HG03354 (cell line): ENCODE data around the gene LMBR1.
"Not testable (repeated sequence)": the region's sequence is repeated elsewhere in the genome, so short reads cannot be mapped to it uniquely, and the experiment has no call there.

Experiments
- ATAC-seq: cut with Tn5 transposase; IDR thresholded peaks from one replicate; pipeline ENCODE4 v1.9.1; 2021; ENCODE audit warnings: mild to moderate bottlenecking; ENCODE audit not compliant: unreplicated experiment, poor library complexity, severe bottlenecking

LMBR1 gene

DNA sequence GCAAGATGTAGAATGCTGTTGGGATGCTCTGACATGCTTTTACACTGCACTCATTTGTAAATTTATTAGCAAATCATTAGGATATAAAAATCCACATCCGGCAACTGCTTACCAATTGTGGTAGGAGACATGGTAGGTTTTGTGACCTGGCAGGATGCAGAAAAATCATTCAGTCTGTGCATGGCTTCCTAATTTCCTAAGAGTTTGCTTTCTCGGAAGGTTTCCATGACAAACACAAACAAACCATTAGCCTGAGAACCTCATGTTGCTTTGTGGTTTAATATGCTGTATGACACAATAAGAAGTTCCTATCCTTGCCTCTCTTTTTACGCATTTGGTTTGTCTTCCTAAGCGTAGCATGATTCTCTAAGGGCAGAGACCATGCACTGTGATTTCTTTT lies 14.7 kb upstream of the LMBR1 start:
- ATAC-seq, result no peak

DNA sequence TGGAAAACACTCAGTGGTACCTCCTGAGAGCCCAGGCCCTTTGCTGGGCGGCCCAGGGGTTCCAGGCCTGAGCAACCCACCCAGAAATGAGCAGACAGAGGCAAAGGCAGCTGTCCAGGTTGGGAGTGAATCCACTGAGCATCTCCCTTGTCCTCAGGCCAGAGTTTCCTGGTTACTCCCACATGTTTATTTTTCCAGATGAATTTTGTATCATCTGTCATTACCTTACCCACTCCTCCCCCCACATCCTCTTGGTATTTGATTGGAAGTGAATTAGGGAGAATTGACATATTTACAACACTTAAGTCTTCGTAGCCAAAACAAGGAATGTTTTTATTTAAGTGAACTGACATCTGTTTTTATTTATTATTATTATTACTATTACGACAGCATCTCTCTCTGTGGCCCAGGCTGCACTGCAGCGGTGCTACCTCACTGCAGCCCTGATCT lies 13.2 kb upstream of the LMBR1 start:
- no peak for ATAC-seq

DNA sequence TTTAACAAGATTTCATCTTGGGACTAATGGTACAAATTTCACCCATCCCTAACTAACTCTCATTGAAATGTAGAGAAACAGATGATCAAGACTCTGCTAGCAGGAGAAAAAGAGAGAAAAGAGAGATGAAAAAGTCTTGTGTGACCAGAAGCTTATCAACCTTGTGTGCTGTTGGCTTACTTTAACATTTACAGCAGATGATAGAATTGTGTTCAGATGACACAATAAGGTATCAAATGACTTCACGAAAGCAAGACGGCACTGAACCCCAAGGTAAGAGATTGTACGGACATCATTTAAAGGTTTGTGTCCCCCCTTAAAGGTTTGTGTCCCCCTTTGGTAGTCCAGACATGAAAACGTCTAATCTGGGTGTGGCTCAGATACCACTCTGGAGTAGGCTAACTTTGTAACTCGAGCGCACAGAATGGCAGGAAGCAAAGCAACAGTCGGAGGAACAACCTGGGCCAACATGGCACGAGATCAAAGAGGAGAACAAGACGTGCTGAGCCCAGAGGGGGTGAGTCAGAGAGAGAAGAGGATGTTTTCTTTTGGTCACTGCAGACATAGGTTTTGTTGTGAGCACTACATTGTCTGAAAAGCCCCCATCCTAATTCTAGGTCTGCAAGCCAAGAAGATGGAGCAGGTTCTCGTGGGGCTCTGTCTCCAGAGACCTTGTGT lies 10.4 kb upstream of the LMBR1 start:
- ATAC-seq, result no peak

DNA sequence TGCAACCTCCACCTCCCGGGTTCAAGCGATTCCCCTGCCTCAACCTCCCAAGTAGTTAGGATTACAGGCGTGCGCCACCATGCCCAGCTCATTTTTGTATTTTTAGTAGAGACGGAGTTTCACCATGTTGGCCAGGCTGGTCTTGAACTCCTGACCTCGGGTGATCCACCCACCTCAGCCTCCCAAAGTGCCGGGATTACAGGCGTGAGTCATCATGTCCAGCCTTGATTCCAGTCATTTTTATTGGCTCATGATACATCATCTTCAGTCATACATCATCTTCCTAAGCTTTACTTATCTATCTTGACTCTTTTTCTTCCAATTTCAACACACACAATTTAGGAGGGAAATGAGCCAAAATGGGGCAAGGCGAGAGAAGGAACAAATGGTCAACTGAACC lies 7.1 kb upstream of the LMBR1 start:
- not testable (repeated sequence) for ATAC-seq

DNA sequence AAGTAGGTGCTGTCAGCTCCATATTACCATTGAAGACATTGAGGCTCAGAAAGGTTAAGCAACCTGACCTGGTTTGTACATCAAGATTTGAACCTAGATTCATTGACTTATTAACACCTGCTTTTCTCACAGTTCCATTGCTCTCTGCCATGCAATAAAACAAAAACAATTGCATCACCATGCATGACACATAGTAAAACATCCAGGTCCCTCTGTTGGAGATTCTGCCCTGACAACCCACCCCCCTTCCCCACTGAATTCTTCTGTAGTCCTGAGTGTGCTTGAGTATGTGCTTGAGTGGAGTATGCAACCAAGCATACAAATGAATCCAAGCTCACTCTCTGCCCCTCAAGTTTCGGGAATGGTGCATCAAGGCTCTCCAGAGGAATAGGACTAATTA lies 6.0 kb upstream of the LMBR1 start:
- no peak for ATAC-seq

DNA sequence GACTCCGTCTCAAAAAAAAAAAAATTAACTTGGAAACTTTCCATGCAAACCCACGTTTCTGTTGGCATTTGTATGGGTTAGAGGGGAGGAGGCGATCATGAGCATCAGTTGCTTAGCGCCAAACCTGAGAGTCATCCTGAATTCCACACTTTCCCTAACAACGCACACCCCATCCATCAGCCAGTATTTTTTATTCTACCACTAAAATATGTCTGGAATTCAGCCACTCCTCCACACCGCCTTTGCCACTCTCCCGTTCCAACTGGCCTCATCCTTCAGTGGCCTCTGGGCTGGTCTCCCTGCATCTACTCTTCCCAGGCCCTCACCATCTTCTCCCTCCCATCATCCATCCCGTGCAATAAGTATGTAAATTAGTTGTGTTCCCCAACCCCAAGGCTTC lies 4.7 kb upstream of the LMBR1 start:
- no peak for ATAC-seq

DNA sequence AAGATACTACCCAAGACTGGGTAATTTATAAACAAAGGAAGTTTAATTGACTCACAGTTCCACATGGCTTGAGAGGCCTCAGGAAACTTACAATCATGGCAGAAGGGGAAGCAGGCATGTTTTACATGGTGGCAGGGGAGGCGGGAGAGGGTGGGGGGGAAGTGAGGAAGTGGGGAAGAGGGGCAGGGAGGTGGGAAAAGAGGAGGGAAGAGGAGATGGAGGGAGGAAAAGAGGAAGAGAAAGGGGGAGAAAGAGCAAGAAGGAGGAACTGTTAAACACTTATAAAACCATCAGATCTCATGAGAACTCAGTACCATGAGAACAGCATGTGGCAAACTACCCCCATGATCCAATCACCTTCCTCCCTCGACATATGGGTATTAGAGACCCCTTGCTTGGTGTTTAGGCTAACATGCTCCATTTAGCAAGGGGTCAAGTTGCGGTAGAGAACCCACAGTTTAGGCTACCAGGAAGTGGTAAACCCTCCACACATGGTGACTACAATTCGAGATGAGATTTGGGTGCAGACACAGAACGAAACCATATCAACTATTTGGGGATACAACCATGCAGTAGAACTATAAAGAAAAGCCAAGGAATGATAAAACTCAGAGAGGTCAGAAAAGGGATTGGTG lies 3.5 kb upstream of the LMBR1 start:
- no peak for ATAC-seq

DNA sequence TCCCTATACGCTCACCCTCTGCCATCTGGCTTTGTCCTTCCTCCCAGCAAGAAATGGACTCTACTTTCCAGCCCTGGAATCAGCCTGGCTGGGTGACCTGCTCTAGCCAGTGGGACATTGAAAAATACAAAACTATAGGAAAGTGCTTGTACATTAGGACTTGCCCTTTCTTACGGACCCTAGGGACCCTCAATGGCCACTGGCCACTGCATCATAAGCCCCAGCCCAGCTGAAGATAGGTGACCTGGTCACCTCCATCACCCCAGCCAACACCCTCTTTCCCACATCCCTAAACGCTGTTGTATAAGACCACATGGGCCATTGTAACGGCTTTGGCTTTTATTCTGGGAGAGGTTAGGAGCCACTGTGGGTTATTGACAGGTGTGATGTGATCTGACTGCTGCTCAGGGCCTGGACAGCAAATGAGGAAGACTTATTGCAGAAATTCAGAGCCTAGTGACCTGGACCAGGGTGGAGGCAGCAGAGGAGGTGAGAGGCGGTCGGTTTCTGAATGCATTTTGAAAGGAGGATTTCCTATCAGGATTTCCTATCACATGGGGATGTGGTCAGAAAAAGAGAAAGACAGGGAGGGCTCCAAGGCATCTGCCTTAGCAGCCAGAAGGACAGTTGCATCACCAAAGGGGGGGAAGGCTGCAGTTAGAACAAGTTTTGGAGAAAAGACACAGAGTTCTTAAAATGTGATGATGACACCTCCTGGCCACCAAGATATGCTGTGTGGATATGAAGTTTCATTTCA lies 2.2 kb upstream of the LMBR1 start:
- no peak for ATAC-seq

DNA sequence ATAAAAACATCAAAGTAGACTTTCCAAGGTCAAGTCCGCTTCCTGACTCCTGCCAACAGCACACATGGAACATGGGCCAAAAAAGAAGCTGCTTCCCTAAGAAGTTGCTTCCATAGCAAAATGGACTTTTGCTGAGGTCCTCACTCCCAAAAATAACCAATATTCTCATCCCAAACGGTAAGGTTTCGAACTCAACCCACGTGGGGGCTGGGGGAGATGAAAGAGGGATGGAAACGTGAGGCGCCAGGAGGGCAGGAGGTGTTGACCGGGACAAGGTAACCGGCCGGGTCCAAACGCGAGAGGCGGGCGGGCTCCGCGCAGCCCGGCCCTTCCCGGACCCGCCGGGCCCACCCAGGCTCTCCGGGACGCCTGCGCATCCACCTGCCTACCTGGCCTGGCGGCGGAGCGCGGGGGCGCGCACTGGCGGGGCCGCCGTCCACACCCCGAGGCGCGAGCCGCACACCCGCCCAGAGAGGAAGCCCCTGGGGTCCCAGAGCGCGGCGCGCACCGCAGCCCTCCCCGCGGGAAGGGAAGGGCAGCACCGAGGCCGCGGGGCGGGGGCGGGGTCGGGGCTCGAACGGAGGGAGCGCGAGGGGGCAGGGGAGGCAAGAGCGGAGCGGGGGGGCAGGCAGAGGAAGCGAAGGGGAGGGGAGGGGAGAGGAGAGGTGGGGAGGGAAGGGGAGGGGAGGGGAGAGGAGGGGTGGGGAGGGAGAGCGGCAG lies 742 bp downstream of the LMBR1 start:
- ATAC-seq, result peak; percentile 20

DNA sequence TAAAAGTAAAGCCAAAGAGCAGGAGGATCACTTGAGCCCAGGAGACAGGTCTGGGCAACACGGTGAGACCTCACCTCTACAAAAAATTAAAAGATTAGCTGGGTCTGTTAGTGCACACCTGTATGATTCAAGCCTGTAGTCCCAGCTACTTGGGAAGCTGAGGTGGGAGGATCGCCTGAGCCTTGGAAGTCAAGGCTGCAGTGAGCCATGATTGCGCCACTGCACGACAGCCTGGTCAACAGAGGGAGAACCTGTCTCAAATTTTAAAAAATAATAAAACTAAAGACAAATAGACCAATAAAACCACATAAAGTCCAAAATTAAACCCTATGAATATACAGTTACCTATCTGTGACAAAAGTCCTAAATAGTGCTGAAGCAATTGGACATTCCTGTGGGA lies 3.2 kb downstream of the LMBR1 start:
- no peak for ATAC-seq

DNA sequence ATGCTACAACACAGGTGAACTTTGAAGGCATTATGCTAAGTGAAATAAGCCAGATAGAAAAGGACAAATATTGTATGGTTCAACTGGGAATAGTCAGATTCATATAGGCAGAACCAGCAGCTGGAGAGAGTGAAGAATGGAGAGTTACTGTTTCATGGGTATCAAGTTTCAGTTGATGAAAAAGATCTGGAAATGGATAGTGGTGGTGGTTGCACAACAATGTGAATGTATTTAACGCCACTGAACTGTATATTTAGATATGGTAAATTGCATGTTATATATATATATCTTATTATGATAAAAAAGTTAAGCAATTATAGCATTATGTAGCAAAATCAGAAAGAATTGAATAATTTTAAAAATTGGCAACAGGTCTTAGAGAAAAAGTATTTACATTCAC lies 3.9 kb downstream of the LMBR1 start:
- ATAC-seq, result no peak

DNA sequence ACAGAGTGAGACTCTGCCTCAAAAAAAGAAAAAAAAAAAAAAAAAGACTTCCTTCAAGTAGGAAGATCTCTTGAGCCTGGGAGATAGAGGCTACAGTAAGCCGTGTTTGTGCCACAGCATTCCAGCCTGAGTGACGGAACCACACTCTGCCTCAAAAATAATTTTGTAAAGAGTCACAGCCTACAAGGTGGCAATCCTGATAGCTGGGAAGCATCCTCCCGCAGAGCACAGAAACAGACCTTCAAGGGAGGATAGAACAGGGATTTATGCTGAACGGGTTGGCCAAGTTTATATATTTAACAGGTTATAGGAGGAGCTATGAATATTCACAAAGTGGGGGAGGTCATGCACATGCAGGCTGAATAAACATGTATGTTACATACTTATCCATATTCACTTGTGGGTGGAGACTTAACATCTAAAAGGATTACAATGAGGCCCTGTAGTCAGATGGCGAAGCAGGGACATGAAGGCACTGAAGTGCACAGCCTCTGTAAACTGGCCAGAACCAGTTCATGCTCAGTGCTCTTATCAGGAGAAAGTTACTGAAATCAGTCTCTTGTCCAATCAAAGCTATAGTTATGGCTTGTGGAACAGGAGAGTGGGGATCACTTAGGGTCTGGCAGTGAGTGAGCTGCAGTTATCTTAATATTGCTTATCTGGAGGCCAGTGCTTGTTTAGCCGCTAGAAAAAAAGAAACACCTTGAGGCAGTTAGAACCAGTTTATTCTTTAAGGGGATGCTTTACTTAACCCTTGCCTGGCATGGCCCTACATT lies 6.8 kb downstream of the LMBR1 start:
- no peak for ATAC-seq

DNA sequence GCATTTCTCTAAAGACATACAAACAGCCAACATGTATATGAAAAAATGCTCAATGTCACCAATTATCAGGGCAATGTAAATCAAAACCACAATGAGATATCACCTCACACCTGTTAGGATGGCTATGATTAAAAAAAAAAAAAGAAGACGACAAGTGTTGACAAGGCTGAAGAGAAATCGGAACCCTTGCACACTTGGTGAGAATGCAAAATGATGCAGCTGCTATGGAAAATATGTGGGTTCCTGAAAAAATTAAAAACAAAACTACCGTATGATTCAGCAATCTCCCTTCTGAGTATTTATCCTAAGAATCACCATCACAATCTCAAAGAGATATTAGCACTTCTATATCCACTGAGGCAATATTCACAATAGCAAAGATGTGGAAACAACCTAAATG lies 11.3 kb downstream of the LMBR1 start:
- no peak for ATAC-seq

DNA sequence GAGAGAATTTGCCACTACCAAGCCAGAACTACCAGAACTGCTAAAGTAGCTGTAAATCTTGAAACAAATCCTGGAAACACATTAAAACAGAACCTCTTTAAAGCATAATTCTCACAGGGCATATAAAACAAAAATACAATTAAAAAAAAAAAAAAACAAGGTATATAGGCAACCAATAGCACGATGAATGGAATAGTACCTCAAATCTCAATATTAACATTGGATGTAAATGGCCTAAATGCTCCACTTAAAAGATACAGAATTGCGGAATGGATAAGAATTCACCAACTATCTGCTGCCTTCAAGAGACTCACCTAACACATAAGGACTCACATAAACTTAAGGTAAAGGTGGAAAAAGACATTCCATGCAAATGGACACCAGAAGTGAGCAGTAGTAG lies 17.2 kb downstream of the LMBR1 start:
- no peak for ATAC-seq

DNA sequence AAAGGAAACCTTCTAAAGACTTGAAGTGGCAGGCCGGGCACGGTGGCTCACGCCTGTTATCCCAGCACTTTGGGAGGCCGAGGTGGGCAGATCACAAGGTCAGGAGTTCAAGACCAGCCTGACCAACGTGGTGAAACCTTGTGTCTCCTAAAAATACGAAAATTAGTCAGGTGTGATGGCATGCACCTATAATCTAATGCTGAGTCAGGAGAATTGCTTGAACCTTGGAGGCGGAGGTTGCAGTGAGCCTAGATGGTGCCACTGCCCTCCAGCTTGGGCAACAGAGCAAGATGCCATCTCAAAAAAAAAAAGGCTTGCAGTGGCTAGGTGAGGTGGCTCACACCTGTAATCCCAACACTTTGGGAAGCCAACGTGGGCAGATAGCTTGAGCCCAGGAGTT lies 24.6 kb downstream of the LMBR1 start:
- ATAC-seq, result not testable (repeated sequence)

DNA sequence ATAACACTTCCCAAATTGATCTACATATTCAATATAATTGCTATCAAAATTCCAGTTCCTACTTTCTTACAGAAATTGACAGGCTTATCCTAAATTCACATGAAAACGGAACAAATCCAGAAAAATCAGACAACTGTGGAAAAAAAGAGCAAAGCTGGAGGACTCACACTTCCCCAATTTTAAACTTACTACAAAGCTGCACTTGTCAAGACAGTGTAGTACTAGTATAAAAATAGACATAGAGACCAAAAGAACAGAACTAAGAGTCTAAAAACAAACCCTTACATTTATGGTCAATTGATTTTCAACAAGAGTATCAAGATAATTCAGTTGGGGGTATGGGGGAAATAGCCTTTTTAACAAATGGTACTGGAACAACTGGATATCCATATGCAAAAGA lies 27.5 kb downstream of the LMBR1 start:
- no peak for ATAC-seq

DNA sequence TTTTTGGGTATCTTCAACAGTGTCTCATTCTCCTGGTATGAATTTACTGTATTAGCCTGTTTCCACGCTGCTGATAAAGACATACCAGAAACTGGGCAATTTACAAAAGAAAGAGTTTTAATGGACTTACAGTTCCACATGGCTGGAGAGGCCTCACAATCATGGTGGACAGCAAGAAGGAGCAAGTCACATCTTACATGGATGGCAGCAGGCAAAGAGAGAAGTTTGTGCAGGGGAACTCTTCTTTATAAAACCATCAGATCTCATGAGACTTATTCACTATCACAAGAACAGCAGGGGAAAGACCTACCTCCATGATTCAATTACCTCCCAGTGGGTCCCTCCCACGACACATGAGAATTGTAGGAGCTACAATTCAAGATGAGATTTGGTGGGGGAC lies 31.0 kb downstream of the LMBR1 start:
- not testable (repeated sequence) for ATAC-seq

DNA sequence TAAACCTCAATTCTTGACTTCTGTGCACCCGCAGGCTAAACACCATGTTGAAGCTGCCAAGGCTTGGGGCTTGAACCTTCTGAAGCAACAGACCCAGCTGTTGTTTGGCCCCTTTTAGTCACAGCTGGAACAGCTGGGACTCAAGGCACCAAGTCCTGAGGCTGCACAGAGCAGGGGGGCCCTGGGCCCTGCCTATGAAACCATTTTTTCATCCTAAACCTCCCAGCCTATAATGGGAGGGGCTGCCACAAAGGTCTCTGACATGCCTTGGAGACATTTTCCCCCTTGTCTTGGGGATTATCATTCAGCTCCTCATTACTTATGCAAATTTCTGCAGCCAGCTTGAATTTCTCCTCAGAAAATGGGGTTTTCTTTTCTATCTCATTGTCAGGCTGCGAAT lies 31.8 kb downstream of the LMBR1 start:
- ATAC-seq, result no peak

DNA sequence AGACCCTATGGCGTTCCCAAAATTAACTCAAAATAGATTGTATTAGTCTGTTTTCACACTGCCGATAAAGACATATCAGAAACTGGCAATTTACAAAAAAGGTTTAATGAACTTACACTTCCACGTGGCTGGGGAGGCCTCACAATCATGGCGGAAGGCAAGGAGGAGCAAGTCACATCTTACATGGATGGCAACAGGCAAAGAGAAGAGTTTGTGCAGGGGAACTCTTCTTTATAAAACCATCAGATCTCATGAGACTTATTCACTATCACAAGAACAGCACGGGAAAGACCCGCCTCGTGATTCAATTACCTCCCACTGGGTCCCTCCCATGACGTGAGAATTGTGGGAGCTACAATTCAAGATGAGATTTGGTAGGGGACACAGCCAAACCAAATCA lies 32.9 kb downstream of the LMBR1 start:
- not testable (repeated sequence) for ATAC-seq

DNA sequence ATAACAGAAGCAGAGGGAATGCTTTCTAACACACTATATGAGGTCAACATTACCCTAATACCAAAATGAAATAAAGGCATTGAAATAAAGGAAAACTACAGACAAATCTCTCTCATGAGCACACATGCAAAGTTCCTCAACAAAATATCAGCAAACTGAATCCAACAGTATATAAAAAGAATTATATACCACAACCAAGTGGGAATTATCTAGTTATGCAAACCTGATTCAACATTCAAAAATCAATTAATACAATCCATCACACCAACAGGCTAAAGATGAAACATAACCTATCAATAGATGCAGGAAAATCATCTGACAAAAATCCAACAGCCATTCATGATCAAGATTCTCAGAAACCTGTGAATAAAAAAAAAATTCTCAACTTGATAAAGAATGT lies 34.5 kb downstream of the LMBR1 start:
- ATAC-seq, result no peak
